ENCODE measurements around the gene PADI6.
A peak's percentile ranks its signal among the peaks of the same experiment; 100 is the strongest.
"Not testable (repeated sequence)": the region's sequence is repeated elsewhere in the genome, so short reads cannot be mapped to it uniquely, and the experiment has no call there.

PADI6 gene

DNA sequence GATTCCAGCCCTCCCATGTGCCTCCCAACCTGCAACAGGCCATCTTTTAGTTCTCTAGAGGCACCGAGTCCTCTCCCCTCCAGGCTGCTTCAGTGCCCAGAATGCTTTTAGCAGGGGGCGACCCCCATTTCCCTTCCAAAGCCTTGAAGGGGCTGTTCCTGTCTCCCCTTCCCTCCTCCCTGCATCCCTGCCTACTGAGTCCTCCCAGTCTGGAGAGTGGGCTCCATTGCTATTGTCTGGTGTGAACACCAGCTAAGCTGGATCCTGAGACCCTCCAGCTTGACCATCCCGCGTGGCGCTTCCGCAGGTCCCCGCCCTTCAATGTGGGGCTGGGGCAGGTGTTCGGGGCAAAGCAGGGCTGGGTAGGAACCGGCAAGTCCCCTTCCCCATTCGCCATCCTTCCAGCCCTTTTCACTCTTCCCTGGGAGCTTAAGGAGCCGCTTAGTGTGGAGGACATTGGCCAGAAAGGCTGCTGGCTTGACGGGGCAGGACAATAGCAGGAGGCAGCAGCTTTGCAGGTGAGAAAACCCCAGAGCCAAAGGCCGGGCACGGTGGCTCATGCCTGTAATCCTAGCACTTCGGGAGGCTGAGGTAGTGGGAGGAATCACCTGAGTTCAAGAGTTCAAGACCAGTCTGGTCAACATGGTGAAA lies 32.2 kb downstream of the PADI6 start:
- no peak for DNase-seq (ENCODE audit: low read depth in 2 of 2)

DNA sequence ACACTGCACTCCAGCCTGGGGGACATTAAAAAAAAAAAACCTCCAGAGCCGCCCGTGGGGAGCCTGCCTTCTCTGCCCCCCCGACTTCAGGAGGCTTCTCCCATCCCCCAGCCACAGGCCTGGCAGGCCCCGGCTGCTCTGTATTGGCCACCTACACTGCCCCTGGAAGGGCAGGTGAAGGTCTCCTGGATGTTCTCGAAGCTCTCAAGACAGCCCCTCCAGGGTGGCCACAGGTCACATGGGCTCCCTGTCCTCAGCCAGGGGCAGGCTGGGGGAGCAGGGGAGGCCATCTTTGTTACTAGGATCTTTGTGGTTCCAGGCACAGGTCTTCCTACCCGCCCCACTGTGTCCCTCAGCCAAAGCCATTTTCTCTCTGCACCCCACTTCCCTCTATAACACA lies 32.8 kb downstream of the PADI6 start:
- DNase-seq (ENCODE audit: low read depth in 2 of 2): no peak

DNA sequence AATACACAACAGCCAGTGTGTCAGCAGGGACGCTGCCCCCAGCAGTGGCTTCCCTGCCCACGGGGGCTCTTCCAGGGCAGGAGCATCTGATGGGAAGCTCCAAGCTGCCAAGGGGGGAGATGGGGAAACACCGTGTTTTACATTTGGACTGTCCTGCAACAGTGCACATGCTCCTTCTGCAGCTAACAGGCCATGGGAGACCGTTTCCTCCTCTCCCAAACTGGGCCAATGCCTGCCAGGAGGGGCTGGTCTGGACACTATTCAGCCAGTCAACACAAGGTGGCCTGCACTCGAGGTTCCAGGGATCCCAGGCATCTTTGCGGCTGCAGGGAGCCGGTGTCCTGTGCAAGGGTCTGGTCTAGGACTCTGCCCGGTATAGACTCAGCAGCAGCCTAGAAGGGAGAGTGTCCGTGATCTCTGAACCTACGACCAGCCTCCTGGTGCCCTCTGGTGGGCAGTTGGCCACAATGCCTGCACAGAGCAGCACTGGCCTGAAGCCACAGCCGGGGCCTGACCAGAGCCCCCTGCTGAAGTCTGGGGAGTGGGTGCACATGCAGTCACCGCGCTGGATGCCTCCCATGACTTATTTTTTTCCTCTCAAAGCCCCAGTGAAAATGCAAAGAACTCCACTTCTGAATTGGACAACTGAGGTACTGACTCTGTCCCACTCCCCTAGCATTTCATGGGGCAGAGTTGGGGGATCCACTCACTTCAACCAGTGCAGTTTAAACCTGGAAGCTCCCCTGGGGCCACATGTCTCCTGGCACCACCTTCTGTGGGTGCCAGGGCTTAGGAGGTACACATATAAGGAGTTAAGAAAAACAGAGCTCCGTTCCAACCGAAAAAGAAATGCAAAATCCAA lies 34.1 kb downstream of the PADI6 start:
- no peak for DNase-seq (ENCODE audit: low read depth in 2 of 2)

DNA sequence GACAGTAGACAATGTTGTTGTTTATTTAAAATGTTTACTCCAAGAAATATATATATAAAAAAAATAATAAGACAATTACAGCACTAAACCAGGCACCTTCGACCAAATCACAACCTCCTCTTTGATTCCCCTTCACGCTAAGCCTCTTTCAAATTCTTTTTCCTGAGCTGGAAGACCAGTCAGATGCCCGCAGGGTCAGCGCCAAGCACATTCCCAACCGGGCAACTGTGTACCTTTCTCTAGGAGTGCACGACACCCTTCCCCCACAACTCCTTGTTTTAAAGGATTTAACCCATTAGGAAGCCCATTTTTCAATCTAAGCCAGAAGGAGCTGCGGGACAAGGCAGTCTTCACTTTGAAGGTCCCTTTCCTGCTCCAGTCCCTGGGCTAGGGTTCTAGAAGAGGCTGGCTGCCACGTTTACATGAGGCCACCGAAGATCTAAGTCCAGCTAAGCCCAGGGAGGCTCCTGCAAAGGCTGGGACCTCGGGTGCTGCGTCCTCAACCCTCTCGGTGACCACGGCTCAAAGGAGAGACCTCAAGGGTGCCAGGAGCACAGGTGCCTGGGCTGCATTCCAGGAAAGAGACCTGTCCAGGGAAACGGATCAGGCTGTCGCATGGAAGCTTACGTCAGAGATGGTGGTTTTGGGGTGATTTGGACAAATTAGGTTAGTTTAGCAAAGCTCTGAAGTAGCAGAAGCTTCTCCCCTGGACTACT lies 34.9 kb downstream of the PADI6 start:
- not testable (repeated sequence) for DNase-seq (ENCODE audit: low read depth in 2 of 2)

DNA sequence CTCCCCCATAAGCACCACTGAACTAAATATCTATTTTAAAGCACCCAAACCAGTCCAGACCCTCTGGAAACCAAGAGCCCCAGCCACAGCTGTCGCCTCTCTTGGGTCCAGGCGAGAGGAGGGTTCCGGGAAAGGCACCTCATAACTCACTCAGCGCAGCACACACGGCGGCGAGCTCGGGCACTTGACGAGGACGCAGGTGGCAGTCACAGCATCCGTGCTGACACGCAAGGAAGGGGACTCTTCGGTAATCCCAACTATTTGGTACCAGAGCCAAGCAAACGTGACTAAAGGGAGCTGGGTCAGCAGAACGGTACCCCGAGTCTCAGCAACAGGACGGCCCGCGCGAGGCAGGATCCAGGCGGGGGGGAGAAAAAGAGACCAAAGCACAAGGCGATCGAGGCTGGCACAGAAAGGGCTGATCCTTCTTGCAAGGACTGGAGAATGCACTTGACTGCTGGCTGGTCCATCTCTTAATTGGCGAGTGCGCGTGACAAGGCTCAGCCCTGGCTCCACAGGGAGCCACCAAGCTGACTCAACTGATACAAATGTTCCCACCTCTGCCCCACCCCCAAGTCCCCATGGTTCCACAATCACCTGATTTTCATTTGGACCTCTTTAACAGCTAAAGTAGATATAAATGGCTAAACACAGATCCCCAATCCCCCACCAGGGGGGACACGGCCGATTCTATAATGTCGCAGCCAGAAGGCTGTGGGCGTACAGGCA lies 36.0 kb downstream of the PADI6 start:
- DNase-seq (ENCODE audit: low read depth in 2 of 2): not testable (repeated sequence)

DNA sequence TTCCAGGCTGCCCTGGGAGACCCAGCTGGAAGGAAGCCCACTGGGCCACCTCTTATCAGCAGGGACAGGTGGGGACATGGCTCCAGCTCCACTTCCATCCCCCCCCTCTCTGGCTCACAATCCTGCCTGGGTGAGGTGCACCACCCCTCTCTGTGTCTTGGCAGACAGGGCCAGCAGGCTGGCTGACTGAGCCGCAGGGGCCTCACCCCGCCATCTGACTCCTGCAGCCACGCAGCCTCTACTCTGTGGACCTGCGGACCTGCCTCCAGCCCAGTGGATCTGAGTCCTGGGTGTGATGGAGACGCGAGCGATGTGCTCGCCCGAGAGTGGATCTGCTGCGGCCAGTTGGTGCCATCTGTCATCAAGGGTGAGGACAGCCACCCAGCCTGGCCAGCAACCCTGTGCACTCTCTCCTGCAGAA lies 37.4 kb downstream of the PADI6 start:
- DNase-seq (ENCODE audit: low read depth in 2 of 2): no peak

DNA sequence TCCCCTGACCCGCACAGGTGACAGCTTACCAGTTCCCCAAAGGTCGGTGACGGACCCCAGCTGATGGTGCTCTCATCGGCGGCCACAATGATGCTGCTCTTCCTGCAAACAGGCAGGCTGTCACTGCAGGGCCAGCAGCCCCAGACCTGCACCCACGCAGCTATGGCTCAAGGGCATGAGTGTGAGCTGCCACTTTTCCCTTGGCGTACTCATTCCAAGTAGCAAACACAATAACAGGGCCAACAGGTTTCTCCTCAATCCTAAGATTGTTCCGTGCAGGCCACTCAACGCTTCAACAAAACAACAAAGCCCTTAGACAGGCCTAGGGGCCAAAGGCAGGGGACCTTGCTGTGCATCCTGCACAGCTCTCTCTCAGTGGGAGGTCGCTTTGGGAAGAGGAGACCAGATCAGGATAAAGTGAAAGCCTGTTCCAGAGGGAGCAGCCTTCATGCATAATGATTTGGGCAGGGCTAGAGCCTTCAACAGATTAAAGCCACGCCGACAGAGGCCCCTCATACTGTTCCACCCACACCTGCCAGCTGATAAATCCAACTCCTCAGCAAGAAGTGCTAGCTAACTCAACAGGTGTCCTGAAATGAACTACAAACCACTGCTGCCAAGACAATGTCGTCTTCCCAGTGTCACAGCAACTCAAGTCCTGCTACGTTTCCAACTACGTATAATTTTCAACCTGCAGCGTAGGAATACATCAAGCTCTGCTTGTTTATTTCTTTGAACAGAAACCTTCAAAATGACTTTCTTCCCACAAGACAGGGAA lies 40.3 kb downstream of the PADI6 start:
- DNase-seq (ENCODE audit: low read depth in 2 of 2): no peak

DNA sequence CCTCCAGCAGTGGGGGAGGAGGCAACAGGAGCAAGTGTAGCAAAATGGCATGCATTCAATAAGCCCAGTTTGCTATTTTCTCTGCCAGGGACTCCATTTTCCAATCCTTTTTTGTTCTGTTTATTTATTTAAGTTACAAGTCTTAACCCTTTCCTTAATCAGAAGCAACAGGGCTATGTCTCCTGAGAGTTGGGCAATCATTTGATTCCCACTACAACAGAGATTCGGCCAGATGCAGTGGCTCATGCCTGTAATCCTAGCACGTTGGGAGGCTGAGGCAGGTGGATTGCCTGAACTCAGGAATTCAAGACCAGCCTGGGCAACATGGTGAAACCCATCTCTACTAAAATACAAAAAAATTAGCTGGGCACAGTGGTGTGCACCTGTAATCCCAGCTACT lies 42.0 kb downstream of the PADI6 start:
- no peak for DNase-seq (ENCODE audit: low read depth in 2 of 2)

DNA sequence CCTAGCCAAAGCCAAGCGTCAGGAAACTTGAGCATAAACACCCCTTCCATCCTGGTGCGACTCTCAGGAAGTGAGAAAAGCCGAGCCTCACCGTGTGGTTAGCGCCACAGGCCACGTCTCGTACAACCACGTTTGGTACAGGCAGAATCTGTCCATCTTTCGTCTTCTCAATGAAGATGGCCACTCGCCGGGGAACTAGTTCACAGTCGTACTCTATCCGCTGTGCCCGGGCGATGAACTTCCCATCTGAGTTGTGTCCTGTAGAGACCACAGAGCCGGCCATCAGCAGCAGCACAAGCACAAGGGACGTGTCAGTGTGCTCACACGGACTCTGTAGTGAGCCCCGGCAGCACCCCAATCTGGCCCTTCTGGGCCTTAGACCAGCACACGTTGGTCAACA lies 44.4 kb downstream of the PADI6 start:
- DNase-seq (ENCODE audit: low read depth in 2 of 2): no peak

DNA sequence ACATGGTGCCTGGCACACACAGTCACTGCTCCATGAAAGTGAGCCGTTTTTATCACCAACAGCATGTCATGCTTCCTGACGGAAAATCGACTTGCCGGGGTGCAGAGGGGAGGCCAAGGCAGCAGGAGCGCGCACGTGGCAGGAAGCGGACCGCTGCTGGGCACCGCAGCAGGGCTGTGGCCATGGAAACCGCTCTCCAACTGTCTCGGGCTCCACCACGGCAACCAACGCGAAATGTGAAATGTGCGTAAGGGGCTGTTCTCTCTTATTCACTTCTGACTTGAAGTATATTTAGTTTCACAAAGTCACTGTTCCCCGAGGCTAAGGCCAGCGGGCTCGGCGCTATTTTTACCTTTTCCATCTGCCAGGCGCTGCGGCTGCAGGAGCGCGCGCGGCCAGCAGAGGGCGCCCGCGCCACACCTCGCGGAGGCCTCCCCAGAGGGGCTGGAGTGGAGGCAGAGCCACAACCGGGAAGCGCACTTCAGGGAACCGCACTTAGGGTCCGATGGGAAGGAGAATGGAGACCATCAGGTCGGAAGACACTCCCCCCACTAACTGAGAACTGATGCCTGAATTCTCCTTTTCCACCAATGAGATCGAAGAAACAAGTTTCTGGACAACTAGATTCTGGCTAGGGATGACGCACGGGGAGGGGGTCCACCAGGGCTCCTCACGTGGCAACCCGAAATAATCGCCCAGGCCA lies 47.8 kb downstream of the PADI6 start:
- DNase-seq (ENCODE audit: low read depth in 2 of 2): peak in 1 of 2 donors; percentile 45

DNA sequence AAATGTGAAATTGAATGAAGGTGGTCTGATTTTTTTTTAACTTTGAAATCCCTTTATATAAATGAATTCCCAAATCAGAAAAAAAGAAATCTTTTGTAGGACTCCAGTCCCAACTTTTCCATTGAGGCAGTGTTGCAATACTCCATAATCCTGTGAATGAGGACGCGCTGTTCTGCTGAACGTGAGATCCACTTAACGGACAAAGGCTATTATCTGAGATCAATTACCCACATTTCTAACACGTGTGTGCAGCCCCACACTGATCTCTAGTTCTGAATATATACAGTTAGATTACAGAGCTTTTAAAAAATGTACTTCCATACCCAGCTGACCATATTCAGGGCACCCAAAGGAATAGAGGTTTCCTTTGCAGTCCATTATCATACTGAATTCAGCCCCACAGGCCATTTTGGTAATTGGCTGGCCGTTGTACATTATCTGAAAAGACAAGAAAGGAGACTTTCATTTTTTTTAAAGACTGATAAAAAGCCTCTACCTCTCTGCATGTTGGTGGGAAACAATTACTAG lies 48.5 kb downstream of the PADI6 start:
- DNase-seq (ENCODE audit: low read depth in 2 of 2): no peak

DNA sequence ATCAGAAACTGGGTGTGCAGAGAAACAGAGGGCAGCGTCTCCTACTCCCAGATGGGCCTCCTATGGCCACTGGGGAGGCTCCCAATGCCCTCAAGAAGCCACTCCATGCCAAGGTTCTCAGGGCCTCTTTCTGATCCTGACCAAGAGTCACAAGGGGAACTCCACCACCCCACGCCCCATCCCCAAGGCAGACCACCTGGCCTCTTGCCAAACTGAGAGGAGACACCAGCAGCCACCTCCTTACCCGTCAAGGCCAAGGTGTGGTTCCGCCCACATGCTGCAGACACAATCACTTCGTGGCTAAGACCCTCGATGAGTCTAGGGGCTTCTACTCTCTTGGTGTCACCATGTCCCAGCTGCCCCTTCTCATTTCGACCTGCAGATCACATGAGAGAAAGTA lies 50.5 kb downstream of the PADI6 start:
- no peak for DNase-seq (ENCODE audit: low read depth in 2 of 2)

DNA sequence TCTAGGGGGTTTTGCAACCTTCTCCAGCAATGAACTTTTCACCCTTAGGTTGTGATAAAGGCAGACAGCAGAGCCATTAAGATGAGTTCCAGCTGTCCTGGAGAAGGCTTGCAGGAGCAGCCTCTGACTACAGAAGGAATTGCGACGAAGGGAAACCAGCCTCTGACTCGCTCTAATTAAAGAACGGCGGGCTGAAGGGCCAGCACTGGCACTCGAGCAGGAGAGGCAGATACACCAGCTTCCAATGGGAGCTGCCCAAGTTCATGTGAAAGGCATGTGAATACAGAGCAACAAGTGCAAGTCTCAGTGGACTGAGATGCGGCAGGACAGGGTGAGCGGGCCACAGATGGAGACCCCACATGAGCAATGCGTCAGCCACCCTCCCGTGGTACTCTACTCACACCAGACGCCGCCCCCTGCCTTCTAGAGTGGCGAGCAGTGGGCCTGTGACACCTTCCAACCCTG lies 51.8 kb downstream of the PADI6 start:
- DNase-seq (ENCODE audit: low read depth in 2 of 2): no peak

DNA sequence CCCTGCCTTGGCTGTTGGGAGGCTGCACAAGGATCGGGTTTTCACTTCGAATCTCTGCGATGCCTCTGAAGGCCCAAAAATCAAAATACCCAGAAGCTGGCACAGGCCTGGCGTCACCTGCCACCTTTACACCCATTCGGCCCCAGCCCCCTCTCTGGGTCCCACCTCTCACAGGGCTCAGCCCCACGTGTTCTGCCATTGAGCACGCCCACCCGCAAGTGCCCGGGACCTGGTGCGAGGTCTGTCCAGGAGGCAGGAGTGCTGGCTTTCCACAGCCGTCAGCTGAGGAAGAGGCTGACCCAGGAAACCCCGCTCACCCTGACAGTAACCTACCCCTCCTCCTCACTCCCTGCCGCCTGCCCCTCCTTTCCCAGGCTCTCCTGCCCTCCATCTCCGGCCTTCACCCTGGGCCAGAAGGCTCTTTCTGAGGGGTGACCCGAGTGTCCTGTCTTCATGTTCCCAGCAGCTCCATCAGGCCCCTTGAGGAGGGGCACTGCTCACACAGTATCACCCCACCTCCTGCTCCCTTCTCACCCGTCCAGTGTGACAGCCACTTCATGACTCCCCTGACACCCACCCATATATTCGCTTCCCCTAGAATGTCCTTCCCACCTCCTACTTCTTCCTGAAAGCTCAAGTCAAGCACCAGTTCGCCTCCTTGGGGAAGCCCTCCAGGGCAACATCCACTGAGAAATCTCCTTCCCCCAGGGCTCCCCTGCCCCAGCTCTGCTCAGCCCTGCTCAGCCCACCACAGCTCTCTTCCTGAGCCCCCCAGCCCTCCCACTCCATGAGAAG lies 54.0 kb downstream of the PADI6 start:
- DNase-seq (ENCODE audit: low read depth in 2 of 2): no peak

DNA sequence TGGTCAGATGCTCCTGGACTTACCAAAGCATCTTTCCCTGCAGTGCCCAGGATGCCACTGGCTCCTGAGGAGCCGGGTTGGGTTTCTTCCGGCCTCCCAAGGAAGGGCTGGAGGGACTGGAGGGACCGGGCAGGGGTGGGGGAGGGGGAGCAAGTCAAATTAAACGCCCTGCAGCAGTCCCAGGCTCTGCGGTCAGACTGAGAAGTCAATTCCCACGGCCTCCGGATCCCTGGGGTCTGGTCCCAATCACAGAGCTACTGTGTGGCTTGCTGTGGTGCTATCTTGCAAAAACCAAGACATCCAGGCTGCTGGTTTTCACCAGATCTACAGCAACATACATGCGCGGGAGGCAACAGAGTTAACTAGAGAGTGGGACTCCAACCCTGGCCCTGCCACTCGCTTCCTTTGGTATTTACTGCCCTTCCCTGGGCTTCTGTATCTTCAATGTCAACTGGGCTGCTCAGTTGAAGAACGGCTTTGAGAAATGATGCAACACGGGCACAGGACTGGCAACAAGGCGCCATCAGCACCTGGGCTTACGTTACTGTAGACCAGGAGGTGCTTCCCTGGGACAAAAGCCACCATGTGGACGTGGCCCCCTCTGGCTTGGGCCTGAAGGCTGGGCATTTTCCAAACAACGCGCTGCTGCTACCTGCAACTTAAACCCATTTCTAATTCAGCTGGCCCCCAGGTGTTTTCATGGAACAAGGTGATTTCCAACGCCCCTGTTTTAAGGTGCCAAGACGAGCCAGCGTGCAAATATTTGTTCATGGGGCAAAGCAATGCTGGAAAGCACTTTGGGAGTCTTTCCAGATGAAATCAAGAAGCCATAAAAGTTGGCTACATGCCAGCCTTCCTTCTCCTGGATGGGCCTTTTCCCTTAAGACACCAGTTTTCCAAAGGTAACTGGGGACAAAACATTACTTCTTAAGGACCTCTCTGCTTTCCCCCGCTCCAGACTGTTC lies 56.0 kb downstream of the PADI6 start:
- no peak for DNase-seq (ENCODE audit: low read depth in 2 of 2)

DNA sequence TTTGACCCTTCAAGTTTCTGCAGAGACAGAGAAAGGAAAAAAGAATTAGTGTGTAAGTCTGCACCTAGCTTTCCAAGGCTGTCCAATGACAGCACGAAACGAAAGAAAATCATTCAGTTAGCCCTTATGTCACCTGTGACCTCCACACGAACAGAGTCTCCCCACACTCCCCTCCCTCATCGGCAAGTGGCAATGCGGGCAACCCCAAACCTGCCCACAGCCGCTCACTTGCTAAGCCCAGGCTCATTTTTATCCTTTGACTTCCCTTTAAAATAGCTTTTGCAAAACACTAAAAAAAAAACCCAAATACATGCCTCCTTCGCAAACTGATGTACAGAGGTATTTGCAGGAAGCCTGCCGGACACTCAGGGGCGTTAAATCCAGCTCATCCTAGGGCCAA lies 57.2 kb downstream of the PADI6 start:
- DNase-seq (ENCODE audit: low read depth in 2 of 2): no peak

DNA sequence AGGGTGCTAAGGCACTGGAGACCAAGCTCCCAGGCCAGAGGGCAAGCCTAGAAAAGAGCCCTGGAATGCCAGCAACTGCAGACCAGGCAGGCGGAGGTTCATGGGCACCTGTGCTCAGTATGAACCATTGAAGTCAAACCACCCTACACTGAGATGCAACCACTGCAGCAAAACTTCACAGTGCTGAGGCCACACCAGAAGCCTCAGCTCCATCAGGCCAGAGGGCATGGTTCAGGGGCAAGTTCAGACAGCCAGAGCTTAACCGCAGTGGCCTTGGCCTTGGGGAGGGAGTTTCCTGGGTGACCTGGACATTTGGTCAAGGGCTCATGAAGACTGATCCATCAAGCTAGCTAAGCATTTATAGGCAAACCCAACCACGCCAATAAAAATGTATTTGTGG lies 60.4 kb downstream of the PADI6 start:
- DNase-seq (ENCODE audit: low read depth in 2 of 2): no peak

DNA sequence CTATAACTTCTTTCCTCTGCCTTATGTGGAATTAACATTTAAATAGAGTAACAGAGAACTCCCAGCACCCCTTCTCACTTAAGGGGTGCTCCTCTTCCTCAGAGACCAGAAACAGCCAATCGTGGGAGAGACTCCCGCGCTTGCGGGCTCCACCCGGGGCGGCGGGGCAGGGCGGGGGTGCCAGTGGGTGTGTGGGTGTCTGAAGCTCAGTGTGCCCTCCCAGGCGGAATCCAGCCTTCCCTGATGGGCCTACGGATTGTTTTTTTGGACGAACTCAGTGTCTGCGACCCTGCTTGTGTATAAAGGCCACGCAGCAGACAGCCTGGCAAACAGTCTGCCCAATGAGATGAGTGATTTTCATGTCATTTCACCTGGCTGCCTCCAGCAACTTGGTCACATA lies 61.3 kb downstream of the PADI6 start:
- no peak for DNase-seq (ENCODE audit: low read depth in 2 of 2)
